DMS79 (cell line): ENCODE measurements around the gene PRDM13.
"Not testable (repeated sequence)": the region's sequence is repeated elsewhere in the genome, so short reads cannot be mapped to it uniquely, and the experiment has no call there.

Experiments
- DNase-seq: peaks from one replicate; lab custom pipeline; 2025; lab: John Stamatoyannopoulos, UW

The PRDM13 gene

GRCh38 chr6:99603421-99604165 is 3.0 kb upstream of the PRDM13 start:
- DNase-seq = no peak

- DNase-seq = no peak
Measured at GRCh38 chr6:99604166-99605073, 2.2 kb upstream of the PRDM13 start.

GRCh38 chr6:99605074-99605734 is 1.4 kb upstream of the PRDM13 start:
- no peak for DNase-seq

DNA sequence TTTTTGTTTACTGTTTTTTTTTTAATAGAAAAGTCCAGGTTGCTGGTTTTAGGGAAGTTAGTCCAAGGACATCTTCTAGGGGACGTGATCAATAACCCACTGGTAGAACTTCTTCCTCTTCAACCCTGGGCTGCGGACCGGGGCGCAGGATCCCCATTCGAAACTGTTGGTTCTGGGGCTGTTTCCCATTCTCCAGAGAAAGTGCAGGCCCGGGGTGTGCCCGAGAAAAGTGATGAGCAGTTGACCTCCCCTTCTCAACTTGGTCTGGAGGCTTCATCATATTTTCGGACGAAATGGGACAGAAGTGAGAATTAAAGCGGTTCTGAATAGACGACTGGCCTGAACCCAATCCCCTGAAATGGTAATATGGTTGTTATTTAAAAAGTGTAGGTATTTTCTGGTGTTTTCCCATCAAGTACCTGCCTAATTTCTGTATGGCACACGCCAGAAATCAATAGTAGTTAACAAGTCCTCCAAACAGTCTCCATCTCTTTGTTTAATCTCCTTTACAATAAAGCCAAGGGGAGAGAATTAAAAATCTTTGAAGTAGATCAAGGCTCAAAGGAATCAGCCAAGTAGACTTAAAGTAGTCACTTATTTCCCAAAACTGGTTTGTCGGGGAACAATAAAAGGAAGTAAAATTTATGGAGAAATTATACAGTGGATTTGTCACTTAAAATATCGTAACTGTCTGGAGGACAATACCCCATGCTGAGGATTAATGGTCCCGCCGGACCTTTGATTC is 550 bp upstream of the PRDM13 start:
- DNase-seq = no peak

- no peak for DNase-seq
Measured at GRCh38 chr6:99607416-99608036, 893 bp downstream of the PRDM13 start.

- no peak for DNase-seq
Measured at GRCh38 chr6:99608059-99608885, 1.6 kb downstream of the PRDM13 start.

GRCh38 chr6:99608886-99609482 is 2.4 kb downstream of the PRDM13 start:
- DNase-seq = no peak

DNA sequence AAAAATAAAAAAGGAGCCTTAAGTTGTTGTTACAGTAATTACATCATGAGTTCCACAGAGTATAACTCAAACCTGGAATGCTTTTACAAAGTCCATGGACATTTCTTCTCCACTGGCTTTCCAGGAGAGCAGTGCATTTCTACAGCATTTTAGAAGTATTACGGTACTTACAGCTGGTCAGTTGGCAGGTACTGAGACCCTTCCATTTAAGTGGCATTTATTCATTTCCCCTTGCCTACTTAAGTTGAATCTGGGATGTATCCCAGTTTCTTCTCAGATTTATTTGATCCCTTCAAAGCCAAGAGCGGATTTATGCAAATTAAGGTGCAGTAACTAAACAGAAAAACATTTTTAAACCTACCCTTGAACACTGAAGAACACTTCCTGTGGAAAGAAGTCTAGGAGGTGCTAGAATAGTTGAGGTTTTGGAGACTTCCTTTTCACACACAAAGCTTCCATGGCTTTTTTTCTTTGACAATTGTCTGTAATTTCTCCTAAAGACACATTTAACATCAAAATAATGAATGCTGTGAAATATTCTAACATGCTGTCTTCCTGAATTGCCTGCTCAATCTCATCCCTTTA is 3.4 kb downstream of the PRDM13 start:
- DNase-seq = no peak

DNA sequence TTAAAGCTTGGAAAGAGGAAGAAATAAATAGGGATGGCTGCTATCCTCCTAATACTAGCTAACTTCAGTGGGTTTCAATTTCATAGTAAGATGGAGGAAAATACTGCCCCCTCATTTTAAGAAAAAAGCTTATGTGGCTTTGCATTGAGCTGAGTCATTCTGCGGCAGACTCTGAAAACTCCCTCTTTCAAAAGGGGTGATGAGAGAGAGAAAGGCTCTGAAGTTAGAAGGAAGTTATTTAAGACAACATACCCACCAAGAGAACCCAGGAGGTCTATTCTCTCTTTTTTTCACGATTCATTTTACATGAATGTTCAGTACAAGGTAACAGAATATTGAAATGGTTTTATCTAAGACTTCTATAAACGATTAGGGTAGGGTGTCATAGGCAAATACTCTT is 4.5 kb downstream of the PRDM13 start:
- DNase-seq = no peak

DNA sequence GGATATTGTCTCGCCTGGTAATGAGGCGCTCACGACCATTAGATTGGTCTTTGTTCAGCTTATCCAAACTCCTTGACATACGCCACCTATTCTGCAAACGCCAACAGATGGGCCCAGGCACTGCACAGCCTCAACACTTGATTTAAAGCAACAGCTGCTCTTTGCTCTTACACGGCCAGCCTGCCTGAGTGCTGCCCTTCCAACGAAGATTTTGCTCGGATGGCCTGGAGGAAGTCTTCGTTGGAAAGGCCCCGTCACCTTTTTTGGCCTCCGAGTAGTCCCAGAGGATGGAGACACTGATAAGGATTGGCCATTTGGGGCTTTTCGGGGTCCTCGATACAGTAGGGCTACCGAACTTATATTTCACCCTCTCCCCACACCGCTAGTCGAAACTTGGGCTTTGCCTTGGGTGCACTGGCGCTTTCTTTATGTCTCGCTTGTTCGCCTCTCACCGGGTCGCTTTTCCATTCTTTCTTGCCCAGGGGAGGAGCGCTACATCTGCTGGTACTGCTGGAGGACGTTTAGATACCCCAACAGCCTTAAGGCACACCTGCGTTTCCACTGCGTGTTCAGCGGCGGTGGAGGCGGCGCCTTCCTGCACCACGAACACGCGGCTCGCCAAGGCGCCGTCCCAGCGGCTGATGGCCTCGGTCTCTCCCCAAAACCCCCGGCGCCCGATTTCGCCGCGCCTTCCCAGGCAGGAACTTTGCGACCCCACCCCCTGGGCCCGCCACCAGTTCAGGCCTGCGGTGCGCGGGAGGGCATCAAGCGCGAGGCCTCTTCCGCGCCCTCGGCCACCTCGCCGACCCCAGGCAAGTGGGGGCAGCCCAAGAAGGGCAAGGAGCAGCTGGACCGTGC is 6.1 kb downstream of the PRDM13 start:
- DNase-seq = no peak

DNA sequence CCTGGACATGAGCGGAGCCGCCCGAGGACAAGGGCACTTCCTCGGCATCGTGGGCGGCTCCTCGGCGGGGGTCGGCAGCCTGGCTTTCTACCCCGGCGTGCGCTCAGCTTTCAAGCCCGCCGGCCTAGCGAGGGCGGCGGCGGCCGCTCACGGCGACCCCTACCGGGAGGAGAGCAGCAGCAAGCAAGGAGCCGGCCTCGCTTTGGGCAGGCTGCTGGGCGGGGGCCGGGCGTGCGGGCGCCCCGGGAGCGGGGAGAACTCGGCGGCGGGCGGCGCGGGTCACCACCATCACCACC is 6.7 kb downstream of the PRDM13 start:
- no peak for DNase-seq

GRCh38 chr6:99613705-99614429 is 7.2 kb downstream of the PRDM13 start:
- no peak for DNase-seq

DNA sequence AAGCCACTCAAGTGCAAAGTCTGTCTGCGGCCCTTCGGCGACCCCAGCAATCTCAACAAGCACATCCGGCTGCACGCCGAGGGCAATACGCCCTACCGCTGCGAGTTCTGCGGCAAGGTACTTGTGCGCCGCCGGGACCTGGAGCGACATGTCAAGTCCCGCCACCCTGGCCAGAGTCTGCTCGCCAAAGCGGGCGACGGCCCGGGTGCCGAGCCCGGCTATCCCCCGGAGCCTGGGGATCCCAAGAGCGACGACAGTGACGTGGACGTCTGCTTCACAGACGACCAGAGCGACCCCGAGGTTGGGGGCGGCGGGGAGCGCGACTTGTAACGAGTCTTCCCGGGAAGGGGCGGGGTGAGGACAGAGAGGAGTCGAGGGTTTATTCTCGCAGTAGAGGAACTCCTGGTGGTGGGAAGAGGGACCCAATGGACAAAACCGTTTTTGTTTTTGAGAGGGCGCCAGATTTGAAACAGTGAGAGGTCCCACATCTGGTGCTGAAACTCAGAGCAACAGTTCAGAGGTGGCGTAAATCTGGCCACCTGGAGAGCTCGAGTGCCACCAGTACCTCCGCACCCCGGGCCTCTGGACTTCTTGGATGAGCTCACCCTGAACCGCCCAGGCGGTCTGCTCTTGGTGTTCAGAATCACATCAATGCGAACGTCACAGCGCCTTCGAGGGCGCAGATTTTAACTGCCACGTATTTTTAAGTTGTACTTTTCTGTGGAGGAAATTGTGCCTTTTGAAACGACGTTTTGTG is 8.0 kb downstream of the PRDM13 start:
- no peak for DNase-seq

GRCh38 chr6:99617131-99617530 is 10.5 kb downstream of the PRDM13 start:
- DNase-seq = no peak

DNA sequence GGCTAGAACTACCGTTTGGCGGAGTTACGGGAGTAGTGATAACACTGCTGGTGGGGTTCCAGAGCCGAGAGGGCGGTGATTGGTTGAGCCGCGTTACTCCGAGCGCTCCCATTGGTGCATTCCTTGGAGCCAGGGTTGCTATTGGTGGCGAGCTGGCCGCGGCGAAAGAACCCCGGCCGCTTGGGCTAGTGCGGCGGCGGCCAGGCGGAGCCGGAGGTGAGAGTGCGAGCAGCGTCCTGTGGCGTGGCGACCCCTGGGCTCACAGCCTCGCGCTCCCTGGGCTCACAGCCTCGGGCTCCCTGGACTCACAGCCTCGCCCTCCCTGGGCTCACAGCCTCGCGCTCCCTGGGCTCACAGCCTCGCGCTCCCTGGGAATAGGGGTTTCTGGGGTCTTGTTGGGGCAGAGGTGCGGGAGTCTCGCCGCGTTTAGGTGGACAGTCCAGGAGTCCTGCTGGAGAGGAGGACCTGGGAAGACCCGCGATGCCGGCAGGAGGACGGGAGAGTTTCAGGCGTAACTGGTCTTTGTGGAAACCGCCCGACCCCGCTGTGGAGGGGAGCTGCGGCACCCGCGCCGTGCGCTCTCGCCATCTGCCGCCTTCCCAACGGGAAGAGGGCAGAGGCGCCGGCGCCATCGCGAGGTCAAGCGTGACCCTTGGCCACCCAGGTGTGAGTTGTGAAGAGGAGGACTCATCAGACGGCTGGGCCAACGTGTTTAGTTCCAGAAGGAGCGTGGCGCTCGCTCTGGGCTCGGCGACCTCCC is 12.2 kb downstream of the PRDM13 start:
- DNase-seq = no peak

GRCh38 chr6:99619409-99619762 is 12.8 kb downstream of the PRDM13 start:
- DNase-seq = no peak

GRCh38 chr6:99622044-99622443 is 15.4 kb downstream of the PRDM13 start:
- not testable (repeated sequence) for DNase-seq
